PC-3 (cell line): ENCODE measurements around the gene PSMD1. TPM values are rescaled to one million over a fixed set of nuclear protein-coding genes. Genes with fewer than 3 reads are reported as not detected.

Source experiments
- ATAC-seq: fragments of 200-7000 bp; cut with Tn5 transposase; 2 replicates; pipeline ENCODE4 v1.9.1; 2020; ENCODE audit warnings: mild to moderate bottlenecking, moderate library complexity
- BruUV-seq: library from RNA; stranded (reverse); fragments of 400-500 nt; replicated peaks from 2 replicates; lab custom pipeline; 2021; lab: Mats Ljungman, UMichigan
- CTCF ChIA-PET: fragments of 300-600 bp; sonication (Branson Sonifier 250); formaldehyde crosslinking; loops from one replicate; lab custom pipeline; 2022; ENCODE audit warnings: antibody characterized with exemption; lab: Charles Lee
- POLR2A ChIA-PET: fragments of 300-600 bp; sonication (Branson Sonifier 250); formaldehyde crosslinking; loops from one replicate; lab custom pipeline; 2022; ENCODE audit warnings: antibody characterized with exemption; ENCODE audit not compliant: unreplicated experiment; lab: Charles Lee
- DNase-seq: peaks from one replicate; pipeline ENCODE4 v3.0.0-alpha.2; 2015
- H2AFZ ChIP-seq: fragments of 300-600 bp; sonication (generic); 2 replicates; pipeline ENCODE4 v1.6.0; 2016; ENCODE audit warnings: antibody characterized with exemption, low read length
- H3F3A ChIP-seq: fragments of 300-600 bp; sonication (generic); one replicate; pipeline ENCODE4 v1.6.0; 2017; ENCODE audit warnings: antibody characterized with exemption, low read length, control low read depth, mild to moderate bottlenecking; ENCODE audit not compliant: unreplicated experiment
- H3K27ac ChIP-seq: fragments of 300-600 bp; sonication (generic); 2 replicates; pipeline ENCODE4 v1.5.1; 2016; ENCODE audit warnings: mild to moderate bottlenecking, low read length
- H3K27me3 ChIP-seq: fragments of 300-600 bp; sonication (generic); 2 replicates; pipeline ENCODE4 v1.6.1; 2016; ENCODE audit warnings: low read length, mixed read lengths
- H3K36me3 ChIP-seq: fragments of 300-600 bp; sonication (generic); 2 replicates; pipeline ENCODE4 v1.6.1; 2016; ENCODE audit warnings: low read depth, mixed run types, low read length, mixed read lengths
- H3K4me1 ChIP-seq: fragments of 300-600 bp; sonication (generic); 2 replicates; pipeline ENCODE4 v1.5.1; 2016; ENCODE audit warnings: low read length; ENCODE audit not compliant: insufficient read depth
- H3K4me2 ChIP-seq: fragments of 300-600 bp; sonication (generic); 2 replicates; pipeline ENCODE4 v1.6.0; 2016; ENCODE audit warnings: low read length
- H3K4me3 ChIP-seq: fragments of 300-600 bp; sonication (generic); 2 replicates; pipeline ENCODE4 v1.5.1; 2016; ENCODE audit warnings: mild to moderate bottlenecking, low read length, mixed read lengths
- H3K79me2 ChIP-seq: fragments of 300-600 bp; sonication (generic); 2 replicates; pipeline ENCODE4 v1.6.1; 2017; ENCODE audit warnings: low read length, mixed read lengths
- H3K9ac ChIP-seq: fragments of 300-600 bp; sonication (generic); 2 replicates; pipeline ENCODE4 v1.6.0; 2016; ENCODE audit warnings: mild to moderate bottlenecking, low read length
- H3K9me2 ChIP-seq: fragments of 300-600 bp; sonication (generic); replicated peaks from 2 replicates; pipeline ENCODE4 v1.6.1; 2016; ENCODE audit warnings: mixed run types, low read length, mixed read lengths
- H3K9me3 ChIP-seq: fragments of 300-600 bp; sonication (generic); 2 replicates; pipeline ENCODE4 v1.6.1; 2016; ENCODE audit warnings: low read length, mixed read lengths
- H4K20me1 ChIP-seq: fragments of 300-600 bp; sonication (generic); 2 replicates; pipeline ENCODE4 v1.6.1; 2016; ENCODE audit warnings: low read length, mixed read lengths
- CTCF ChIP-seq: fragments of 300-600 bp; sonication (generic); conservative IDR thresholded peaks from 2 replicates; pipeline ENCODE4 v1.5.1; 2017; ENCODE audit warnings: antibody characterized with exemption, low read depth, mild to moderate bottlenecking, low read length
- EZH2 ChIP-seq: fragments of 300-600 bp; sonication (generic); IDR thresholded peaks from one replicate; pipeline ENCODE4 v1.6.1; 2017; ENCODE audit warnings: antibody characterized with exemption, mild to moderate bottlenecking, low read length; ENCODE audit not compliant: unreplicated experiment
- EZH2phosphoT487 ChIP-seq: fragments of 300-600 bp; sonication (generic); IDR thresholded peaks from 2 replicates; pipeline ENCODE4 v1.6.1; 2018; ENCODE audit warnings: mild to moderate bottlenecking, antibody characterized with exemption, low read length, borderline replicate concordance
- intact Hi-C: fragments of 100-400 bp; cut with micrococcal nuclease; formaldehyde crosslinking; loops from 2 replicates; pipeline ENCODE4 v1.9.0; 2023
- total RNA-seq: library from RNA; depleted of rRNA; stranded (reverse); fragments of >200 nt; gene quantifications from 2 replicates; pipeline ENCODE4 v1.2.3, GENCODE V29; 2014

The PSMD1 gene
- total RNA-seq, 1 experiment from 2014 or later: 154 TPM

GRCh38 chr2:231100990-231101389 is 44.3 kb downstream of the PSMD1 start:
- H3K4me3 ChIP-seq: no peak overlapping the region
- TF ChIP-seq CTCF (no peak), EZH2 (no peak), EZH2phosphoT487 (no peak)
- ATAC-seq: no peak
- no peak overlapping the region for H3K9ac ChIP-seq
- H3K27me3 ChIP-seq: no peaks in the 10 kb centered on the region
- H3K27ac ChIP-seq: peak overlapping the region; percentile 52
- peaks cover 23% of the 10 kb centered on the region for H4K20me1 ChIP-seq
- no TSS peak for BruUV-seq
- DNase-seq: no peak
- intact Hi-C loops: loop anchor here (5.0 kb wide), 2 partner anchors 96 to 196 kb away; partner anchors contain the start of gene ARMC9
- no peak overlapping the region for H2AFZ ChIP-seq
- no peak overlapping the region for H3K4me2 ChIP-seq
- no peaks in the 10 kb centered on the region for H3K9me2 ChIP-seq
- H3K4me1 ChIP-seq: peaks cover 37% of the 10 kb centered on the region
- CTCF ChIA-PET: no interaction called here
- H3K79me2 ChIP-seq: peaks cover 38% of the 10 kb centered on the region
- peaks cover 3% of the 10 kb centered on the region for H3F3A ChIP-seq
- POLR2A ChIA-PET: no interaction called here
- peaks cover 40% of the 10 kb centered on the region for H3K36me3 ChIP-seq
- H3K9me3 ChIP-seq: no peaks in the 10 kb centered on the region

- DNase-seq (no peak), ATAC-seq (peak; percentile 25; the same call in 1 of the 2 replicates)
- ChIA-PET POLR2A (no interaction called here), CTCF (no interaction called here)
- Histone ChIP-seq H3K4me3 (no peak overlapping the region), H4K20me1 (peaks cover 30% of the 10 kb centered on the region), H3K9me2 (no peaks in the 10 kb centered on the region), H3K4me2 (no peak overlapping the region), H3K9me3 (no peaks in the 10 kb centered on the region), H3K79me2 (peaks cover 49% of the 10 kb centered on the region), H3F3A (peaks cover 3% of the 10 kb centered on the region), H3K36me3 (peaks cover 43% of the 10 kb centered on the region; the same call in 1 of the 2 replicates), H3K4me1 (peaks cover 37% of the 10 kb centered on the region), H2AFZ (no peak overlapping the region), H3K27ac (peak overlapping the region; percentile 52), H3K27me3 (no peaks in the 10 kb centered on the region), H3K9ac (no peak overlapping the region)
- BruUV-seq: no TSS peak
- TF ChIP-seq EZH2 (no peak), EZH2phosphoT487 (no peak), CTCF (no peak)
- intact Hi-C loops: loop anchor here (5.0 kb wide), 2 partner anchors 95 to 195 kb away; partner anchors contain the start of gene ARMC9
Measured at GRCh38 chr2:231102772-231103171, 46.1 kb downstream of the PSMD1 start.

- ATAC-seq: peak; percentile 46
- ChIA-PET CTCF (interaction anchor here (0.5 to 1.0 kb wide), 3 partner anchors 21 to 347 kb away, joined by 3 to 9 read pairs (median 3); no protein-coding TSS in a partner anchor), POLR2A (no interaction called here)
- peaks cover 30% of the 10 kb centered on the region for H4K20me1 ChIP-seq
- TF ChIP-seq EZH2: no peak
- TF ChIP-seq CTCF: peak; percentile 67
- H3K36me3 ChIP-seq: peaks cover 51% of the 10 kb centered on the region; the same call in 1 of the 2 replicates
- DNase-seq: peak; percentile 77
- BruUV-seq: no TSS peak
- H3K4me1 ChIP-seq: peaks cover 37% of the 10 kb centered on the region
- no peak overlapping the region for H3K9ac ChIP-seq
- no peaks in the 10 kb centered on the region for H3K9me3 ChIP-seq
- no peak overlapping the region for H3K4me3 ChIP-seq
- no peaks in the 10 kb centered on the region for H3K9me2 ChIP-seq
- peaks cover 3% of the 10 kb centered on the region for H3F3A ChIP-seq
- intact Hi-C loops: loop anchor here (1.0 to 5.0 kb wide), 6 partner anchors 27 to 308 kb away; partner anchors contain the start of gene ARMC9
- no peaks in the 10 kb centered on the region for H3K27me3 ChIP-seq
- H3K4me2 ChIP-seq: no peak overlapping the region
- H2AFZ ChIP-seq: no peak overlapping the region
- H3K79me2 ChIP-seq: peaks cover 49% of the 10 kb centered on the region
- H3K27ac ChIP-seq: no peak overlapping the region
Measured at GRCh38 chr2:231104115-231104713, 47.5 kb downstream of the PSMD1 start.
